Neural cell (in vitro differentiated cells): ENCODE measurements around the gene TRPT1. TPM values are rescaled to one million over a fixed set of nuclear protein-coding genes. Genes with fewer than 3 reads are reported as not detected.

Experiments
- H2AFZ ChIP-seq: fragments of 200-600, 300-800 bp; sonication (generic), shearing (Covaris generic); 2 replicates; pipeline ENCODE4 v1.6.0; 2014; ENCODE audit warnings: low read depth, mild to moderate bottlenecking, antibody characterized with exemption, low read length, moderate library complexity
- H3F3A ChIP-seq: fragments of 200-600 bp; shearing (Covaris generic); 2 replicates; pipeline ENCODE4 v1.6.1; 2016; ENCODE audit warnings: mild to moderate bottlenecking, moderate library complexity, mixed read lengths, antibody characterized with exemption, low read length; ENCODE audit not compliant: insufficient read depth, poor library complexity, severe bottlenecking
- H3K27ac ChIP-seq: fragments of 200-600, 300-800 bp; sonication (generic), shearing (Covaris generic); 2 replicates; pipeline ENCODE4 v1.5.1; 2014; ENCODE audit warnings: mild to moderate bottlenecking, low read length, moderate library complexity
- H3K27me3 ChIP-seq: fragments of 300-800, 200-600 bp; sonication (generic), shearing (Covaris generic); 2 replicates; pipeline ENCODE4 v1.6.0; 2014; ENCODE audit warnings: mild to moderate bottlenecking, low read depth, low read length, moderate library complexity; ENCODE audit not compliant: insufficient read depth
- H3K36me3 ChIP-seq: fragments of 300-800, 200-600 bp; sonication (generic), shearing (Covaris generic); 2 replicates; pipeline ENCODE4 v1.5.1; 2014; ENCODE audit warnings: mild to moderate bottlenecking, antibody characterized with exemption, low read length, moderate library complexity; ENCODE audit not compliant: insufficient read depth
- H3K4me2 ChIP-seq: fragments of 300-800, 200-600 bp; sonication (generic), shearing (Covaris generic); 2 replicates; pipeline ENCODE4 v1.6.0; 2014; ENCODE audit warnings: mild to moderate bottlenecking, low read length
- H3K4me3 ChIP-seq: fragments of 300-800, 200-600 bp; sonication (generic), shearing (Covaris generic); 2 replicates; pipeline ENCODE4 v1.5.1; 2014; ENCODE audit warnings: mild to moderate bottlenecking, low read length, moderate library complexity
- H3K79me2 ChIP-seq: fragments of 200-600 bp; shearing (Covaris generic); replicated peaks from 2 replicates; pipeline ENCODE4 v1.6.0; 2014; ENCODE audit warnings: mild to moderate bottlenecking, low read length, moderate library complexity; ENCODE audit not compliant: insufficient read depth
- H3K9ac ChIP-seq: fragments of 300-800, 200-600 bp; sonication (generic), shearing (Covaris generic); 2 replicates; pipeline ENCODE4 v1.6.1; 2016; ENCODE audit warnings: mild to moderate bottlenecking, low read length, mixed read lengths
- H3K9me2 ChIP-seq: fragments of 200-600 bp; shearing (Covaris generic); 2 replicates; pipeline ENCODE4 v1.6.1; 2016; ENCODE audit warnings: mild to moderate bottlenecking, low read length, mixed read lengths; ENCODE audit not compliant: insufficient read depth
- H3K9me3 ChIP-seq: fragments of 200-600, 300-800 bp; sonication (generic), shearing (Covaris generic); 2 replicates; pipeline ENCODE4 v1.6.1; 2016; ENCODE audit warnings: mild to moderate bottlenecking, mixed run types, low read length, moderate library complexity, mixed read lengths
- H4K20me1 ChIP-seq: fragments of 200-600 bp; shearing (Covaris generic); 2 replicates; pipeline ENCODE4 v1.6.1; 2016; ENCODE audit warnings: mild to moderate bottlenecking, mixed run types; ENCODE audit not compliant: insufficient read depth
- EP300 ChIP-seq: fragments of 450-650 bp; conservative IDR thresholded peaks from 2 replicates; pipeline ENCODE4 v1.6.1; 2014; ENCODE audit warnings: antibody characterized with exemption, mild to moderate bottlenecking, moderate library complexity; ENCODE audit not compliant: poor library complexity, severe bottlenecking
- EZH2 ChIP-seq: fragments of 200-600, 300-800 bp; shearing (Covaris generic), sonication (generic); IDR thresholded peaks from 2 replicates; pipeline ENCODE4 v1.6.1; 2014; ENCODE audit warnings: antibody characterized with exemption, low read length, borderline replicate concordance, mild to moderate bottlenecking; ENCODE audit not compliant: insufficient read depth, poor library complexity, severe bottlenecking
- MXI1 ChIP-seq: fragments of 450-650 bp; conservative IDR thresholded peaks from 2 replicates; pipeline ENCODE4 v1.6.1; 2014; ENCODE audit warnings: antibody characterized with exemption, mild to moderate bottlenecking; ENCODE audit not compliant: poor library complexity, severe bottlenecking
- POLR2AphosphoS5 ChIP-seq: IDR thresholded peaks from 2 replicates; pipeline ENCODE4 v1.6.1; 2012
- RAD21 ChIP-seq: fragments of 450-650 bp; conservative IDR thresholded peaks from 2 replicates; pipeline ENCODE4 v1.6.1; 2014; ENCODE audit warnings: antibody characterized with exemption, mild to moderate bottlenecking, moderate library complexity
- SMC3 ChIP-seq: fragments of 450-650 bp; conservative IDR thresholded peaks from 2 replicates; pipeline ENCODE4 v1.6.1; 2014; ENCODE audit warnings: antibody characterized with exemption, mild to moderate bottlenecking, moderate library complexity; ENCODE audit not compliant: poor library complexity
- TAF1 ChIP-seq: IDR thresholded peaks from 2 replicates; pipeline ENCODE4 v1.6.1; 2012; ENCODE audit warnings: low read depth
- polyA plus RNA-seq: library from polyadenylated mRNA; depleted of rRNA; stranded (reverse); fragments of >200 nt; gene quantifications from 2 replicates; pipeline ENCODE4 v1.2.3, GENCODE V29; 2014
- TF ChIP-seq, protein P1 (sequence below): fragments of 450-650 bp; IDR thresholded peaks from 2 replicates; pipeline ENCODE4 v1.5.1; 2014; ENCODE audit warnings: antibody characterized with exemption, mild to moderate bottlenecking, moderate library complexity; ENCODE audit not compliant: poor library complexity, severe bottlenecking
- TF ChIP-seq, protein P2 (sequence below): IDR thresholded peaks from 2 replicates; pipeline ENCODE4 v1.6.1; 2012; ENCODE audit warnings: borderline replicate concordance

The TRPT1 gene
- polyA plus RNA-seq, 1 donor from 2014 or later = 67.2 TPM

DNA sequence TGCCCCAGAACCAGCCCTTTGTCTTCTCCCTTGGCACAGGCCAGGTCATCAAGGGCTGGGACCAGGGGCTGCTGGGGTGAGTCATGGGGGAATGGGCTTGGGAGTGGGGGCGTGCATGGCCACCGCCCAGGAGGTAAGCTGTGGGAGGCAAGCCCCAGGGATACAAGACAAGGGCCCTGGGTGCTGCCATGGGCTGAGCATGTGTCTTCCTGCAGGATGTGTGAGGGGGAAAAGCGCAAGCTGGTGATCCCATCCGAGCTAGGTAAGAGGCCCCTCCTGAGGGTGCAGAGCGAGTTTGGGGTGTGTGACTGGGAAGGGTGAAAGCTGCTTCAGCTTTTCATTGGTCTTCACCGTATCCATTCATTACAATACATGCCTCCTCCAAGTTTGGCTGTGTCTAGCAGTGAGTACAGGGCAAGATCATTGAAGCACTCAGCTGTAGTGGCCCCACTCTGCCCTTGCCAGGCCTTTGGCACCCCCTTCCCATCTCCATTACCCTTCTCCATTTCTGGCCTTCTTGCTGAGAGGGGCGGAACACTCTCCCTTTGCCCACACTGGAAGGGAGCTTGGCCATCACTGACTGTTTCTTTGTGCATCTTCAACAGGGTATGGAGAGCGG lies 17.4 kb upstream of the TRPT1 start:
- Histone ChIP-seq H4K20me1 (no peaks in the 10 kb centered on the region), H3K36me3 (no peaks in the 10 kb centered on the region), H2AFZ (no peak overlapping the region), H3K4me3 (peak overlapping the region; percentile 2), H3K9ac (no peak overlapping the region), H3F3A (no peaks in the 10 kb centered on the region), H3K9me2 (no peaks in the 10 kb centered on the region), H3K79me2 (peaks cover 13% of the 10 kb centered on the region), H3K27ac (no peak overlapping the region), H3K4me2 (no peak overlapping the region), H3K27me3 (no peaks in the 10 kb centered on the region), H3K9me3 (no peaks in the 10 kb centered on the region)
- no peak for TF ChIP-seq TAF1
- TF ChIP-seq POLR2AphosphoS5 = no peak
- TF ChIP-seq, protein P1, sequence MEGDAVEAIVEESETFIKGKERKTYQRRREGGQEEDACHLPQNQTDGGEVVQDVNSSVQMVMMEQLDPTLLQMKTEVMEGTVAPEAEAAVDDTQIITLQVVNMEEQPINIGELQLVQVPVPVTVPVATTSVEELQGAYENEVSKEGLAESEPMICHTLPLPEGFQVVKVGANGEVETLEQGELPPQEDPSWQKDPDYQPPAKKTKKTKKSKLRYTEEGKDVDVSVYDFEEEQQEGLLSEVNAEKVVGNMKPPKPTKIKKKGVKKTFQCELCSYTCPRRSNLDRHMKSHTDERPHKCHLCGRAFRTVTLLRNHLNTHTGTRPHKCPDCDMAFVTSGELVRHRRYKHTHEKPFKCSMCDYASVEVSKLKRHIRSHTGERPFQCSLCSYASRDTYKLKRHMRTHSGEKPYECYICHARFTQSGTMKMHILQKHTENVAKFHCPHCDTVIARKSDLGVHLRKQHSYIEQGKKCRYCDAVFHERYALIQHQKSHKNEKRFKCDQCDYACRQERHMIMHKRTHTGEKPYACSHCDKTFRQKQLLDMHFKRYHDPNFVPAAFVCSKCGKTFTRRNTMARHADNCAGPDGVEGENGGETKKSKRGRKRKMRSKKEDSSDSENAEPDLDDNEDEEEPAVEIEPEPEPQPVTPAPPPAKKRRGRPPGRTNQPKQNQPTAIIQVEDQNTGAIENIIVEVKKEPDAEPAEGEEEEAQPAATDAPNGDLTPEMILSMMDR = no peak
- no peak for TF ChIP-seq EP300
- TF ChIP-seq SMC3 = no peak
- no peak for TF ChIP-seq EZH2
- TF ChIP-seq, protein P2, sequence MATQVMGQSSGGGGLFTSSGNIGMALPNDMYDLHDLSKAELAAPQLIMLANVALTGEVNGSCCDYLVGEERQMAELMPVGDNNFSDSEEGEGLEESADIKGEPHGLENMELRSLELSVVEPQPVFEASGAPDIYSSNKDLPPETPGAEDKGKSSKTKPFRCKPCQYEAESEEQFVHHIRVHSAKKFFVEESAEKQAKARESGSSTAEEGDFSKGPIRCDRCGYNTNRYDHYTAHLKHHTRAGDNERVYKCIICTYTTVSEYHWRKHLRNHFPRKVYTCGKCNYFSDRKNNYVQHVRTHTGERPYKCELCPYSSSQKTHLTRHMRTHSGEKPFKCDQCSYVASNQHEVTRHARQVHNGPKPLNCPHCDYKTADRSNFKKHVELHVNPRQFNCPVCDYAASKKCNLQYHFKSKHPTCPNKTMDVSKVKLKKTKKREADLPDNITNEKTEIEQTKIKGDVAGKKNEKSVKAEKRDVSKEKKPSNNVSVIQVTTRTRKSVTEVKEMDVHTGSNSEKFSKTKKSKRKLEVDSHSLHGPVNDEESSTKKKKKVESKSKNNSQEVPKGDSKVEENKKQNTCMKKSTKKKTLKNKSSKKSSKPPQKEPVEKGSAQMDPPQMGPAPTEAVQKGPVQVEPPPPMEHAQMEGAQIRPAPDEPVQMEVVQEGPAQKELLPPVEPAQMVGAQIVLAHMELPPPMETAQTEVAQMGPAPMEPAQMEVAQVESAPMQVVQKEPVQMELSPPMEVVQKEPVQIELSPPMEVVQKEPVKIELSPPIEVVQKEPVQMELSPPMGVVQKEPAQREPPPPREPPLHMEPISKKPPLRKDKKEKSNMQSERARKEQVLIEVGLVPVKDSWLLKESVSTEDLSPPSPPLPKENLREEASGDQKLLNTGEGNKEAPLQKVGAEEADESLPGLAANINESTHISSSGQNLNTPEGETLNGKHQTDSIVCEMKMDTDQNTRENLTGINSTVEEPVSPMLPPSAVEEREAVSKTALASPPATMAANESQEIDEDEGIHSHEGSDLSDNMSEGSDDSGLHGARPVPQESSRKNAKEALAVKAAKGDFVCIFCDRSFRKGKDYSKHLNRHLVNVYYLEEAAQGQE = no peak
- TF ChIP-seq RAD21 = no peak
- no peak for TF ChIP-seq MXI1

DNA sequence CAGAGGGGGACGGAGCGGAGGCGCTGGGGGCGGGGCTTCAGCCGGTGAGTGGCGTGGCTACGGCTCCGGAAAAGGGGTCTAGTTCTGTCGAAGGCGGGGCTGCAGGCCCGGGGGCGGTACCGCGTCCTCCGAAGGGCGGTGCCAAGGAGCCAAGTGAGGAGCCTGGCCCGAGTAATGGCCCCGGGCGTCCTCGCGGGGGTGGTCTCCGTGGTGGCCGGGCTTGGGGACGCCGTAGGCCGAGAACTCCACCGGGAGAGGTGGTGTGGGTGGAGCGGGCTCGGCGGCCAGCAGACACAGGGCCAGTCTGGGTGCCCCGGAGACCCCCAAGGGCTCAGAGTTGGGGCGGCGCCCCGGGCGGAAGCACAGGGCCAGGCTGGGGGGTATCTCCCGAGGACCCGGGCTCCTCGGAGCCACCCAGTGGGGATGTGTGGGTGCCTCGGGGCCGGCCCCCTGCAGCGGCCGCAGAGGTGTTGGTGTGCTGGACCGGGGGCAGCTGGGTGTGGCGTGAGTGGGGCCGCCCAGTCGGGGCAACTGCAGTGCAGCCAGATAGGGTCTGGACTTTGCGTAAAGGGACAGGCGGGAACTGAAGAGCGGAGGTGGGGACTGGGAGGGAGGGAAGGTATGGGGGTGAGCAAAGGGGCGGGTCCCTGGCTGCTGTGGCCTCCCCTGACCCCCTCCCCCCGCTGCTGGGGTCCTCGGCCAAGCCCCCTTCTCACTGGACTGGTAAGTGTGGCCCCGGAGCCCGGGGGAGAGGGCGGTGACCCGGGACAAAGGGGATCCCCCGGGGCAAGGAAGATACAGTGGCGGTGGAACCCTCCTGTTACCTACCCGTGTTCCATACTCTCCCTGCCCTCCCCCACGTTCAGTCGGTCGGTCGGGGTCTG lies 15.7 kb upstream of the TRPT1 start:
- Histone ChIP-seq H3K27me3 (no peaks in the 10 kb centered on the region), H3K79me2 (peaks cover 13% of the 10 kb centered on the region), H2AFZ (no peak overlapping the region), H3K9ac (peak overlapping the region; percentile 82), H3K27ac (peak overlapping the region; percentile 94), H3F3A (no peaks in the 10 kb centered on the region), H3K9me3 (no peaks in the 10 kb centered on the region), H3K9me2 (no peaks in the 10 kb centered on the region), H3K4me2 (peak overlapping the region; percentile 80), H4K20me1 (no peaks in the 10 kb centered on the region), H3K4me3 (peak overlapping the region; percentile 97), H3K36me3 (no peaks in the 10 kb centered on the region)
- TF ChIP-seq, protein P1 = peak; percentile 35
- no peak for TF ChIP-seq TAF1
- TF ChIP-seq EZH2 = no peak
- peak; percentile 45 for TF ChIP-seq POLR2AphosphoS5
